ENCODE measurements around the gene TMTC2. TPM values are rescaled to one million over a fixed set of nuclear protein-coding genes. Genes with fewer than 3 reads are reported as not detected.

TMTC2 gene
- total and polyA plus RNA-seq, 2 experiments from 2014 or later, result 1.5 to 12.0 TPM

DNA sequence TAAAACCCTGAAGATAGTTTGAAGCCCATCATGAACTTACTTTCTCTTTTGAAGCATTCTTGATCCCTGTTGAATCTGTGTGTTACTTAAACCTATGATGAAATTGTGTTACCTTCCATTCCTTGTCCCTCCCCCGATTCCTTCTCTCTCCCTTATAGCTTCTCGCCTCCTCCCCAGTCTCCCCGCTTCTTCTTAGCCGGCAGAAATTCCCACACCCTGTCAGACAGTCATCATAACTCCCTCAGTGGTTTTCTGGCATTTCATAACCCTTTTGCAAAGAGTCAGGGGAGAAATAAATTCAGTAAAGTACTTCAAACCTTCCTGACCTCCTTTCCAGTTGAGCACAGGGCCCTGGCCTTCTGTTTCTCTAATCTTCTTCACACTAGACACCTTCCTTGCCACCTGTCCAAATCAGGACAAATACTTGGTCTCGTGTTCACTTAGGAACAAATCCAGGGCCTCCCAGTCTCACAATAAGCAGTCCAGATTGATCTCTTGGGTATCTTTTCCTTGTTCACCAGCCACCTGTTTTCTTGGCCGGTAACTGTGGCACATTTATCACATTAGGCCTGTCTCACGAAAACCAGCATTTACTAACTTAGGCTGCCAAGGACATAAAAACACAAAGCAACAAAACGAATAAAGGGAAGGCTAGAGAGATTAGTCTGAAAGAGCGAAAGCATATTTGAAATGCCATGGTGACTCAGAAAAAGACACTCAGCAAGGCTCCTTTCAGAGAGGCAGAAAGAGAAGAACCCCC, 355.9 kb downstream of the TMTC2 start:
- no peaks in the 10 kb centered on the region for H3K79me2 ChIP-seq
- H2AFZ ChIP-seq, result no peak overlapping the region
- H3K36me3 ChIP-seq (replicated peaks; ENCODE audit: insufficient read depth, low read depth), result no peaks in the 10 kb centered on the region
- no peaks in the 10 kb centered on the region for H3K9me2 ChIP-seq (replicated peaks; ENCODE audit: insufficient read depth)
- WGBS (ENCODE audit: low lambda C conversion rate, missing lambda C conversion rate), result 84% methylated on average over 9 of the region's 9 CpGs
- no peak overlapping the region for H3K4me3 ChIP-seq
- no peak for DNase-seq (ENCODE audit: low spot score)
- H3K4me1 ChIP-seq (ENCODE audit: insufficient read depth), result no peaks in the 10 kb centered on the region
- H3K4me2 ChIP-seq, result no peak overlapping the region
- TF ChIP-seq EZH2phosphoT487 (IDR thresholded peaks at IDR 0.05; ENCODE audit: low read depth, severe bottlenecking, unreplicated experiment) (no peak), EZH2 (IDR thresholded peaks at IDR 0.05; ENCODE audit: borderline replicate concordance) (no peak)
- TF ChIP-seq, protein P1, sequence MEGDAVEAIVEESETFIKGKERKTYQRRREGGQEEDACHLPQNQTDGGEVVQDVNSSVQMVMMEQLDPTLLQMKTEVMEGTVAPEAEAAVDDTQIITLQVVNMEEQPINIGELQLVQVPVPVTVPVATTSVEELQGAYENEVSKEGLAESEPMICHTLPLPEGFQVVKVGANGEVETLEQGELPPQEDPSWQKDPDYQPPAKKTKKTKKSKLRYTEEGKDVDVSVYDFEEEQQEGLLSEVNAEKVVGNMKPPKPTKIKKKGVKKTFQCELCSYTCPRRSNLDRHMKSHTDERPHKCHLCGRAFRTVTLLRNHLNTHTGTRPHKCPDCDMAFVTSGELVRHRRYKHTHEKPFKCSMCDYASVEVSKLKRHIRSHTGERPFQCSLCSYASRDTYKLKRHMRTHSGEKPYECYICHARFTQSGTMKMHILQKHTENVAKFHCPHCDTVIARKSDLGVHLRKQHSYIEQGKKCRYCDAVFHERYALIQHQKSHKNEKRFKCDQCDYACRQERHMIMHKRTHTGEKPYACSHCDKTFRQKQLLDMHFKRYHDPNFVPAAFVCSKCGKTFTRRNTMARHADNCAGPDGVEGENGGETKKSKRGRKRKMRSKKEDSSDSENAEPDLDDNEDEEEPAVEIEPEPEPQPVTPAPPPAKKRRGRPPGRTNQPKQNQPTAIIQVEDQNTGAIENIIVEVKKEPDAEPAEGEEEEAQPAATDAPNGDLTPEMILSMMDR (IDR thresholded peaks at IDR 0.05; ENCODE audit: poor library complexity), result no peak
- H3K27ac ChIP-seq, result no peak overlapping the region
- no peaks in the 10 kb centered on the region for H4K20me1 ChIP-seq (ENCODE audit: insufficient read depth, poor library complexity, severe bottlenecking)
- H3K27me3 ChIP-seq, result no peaks in the 10 kb centered on the region
- H3K9me3 ChIP-seq (ENCODE audit: low read depth), result no peaks in the 10 kb centered on the region

DNA sequence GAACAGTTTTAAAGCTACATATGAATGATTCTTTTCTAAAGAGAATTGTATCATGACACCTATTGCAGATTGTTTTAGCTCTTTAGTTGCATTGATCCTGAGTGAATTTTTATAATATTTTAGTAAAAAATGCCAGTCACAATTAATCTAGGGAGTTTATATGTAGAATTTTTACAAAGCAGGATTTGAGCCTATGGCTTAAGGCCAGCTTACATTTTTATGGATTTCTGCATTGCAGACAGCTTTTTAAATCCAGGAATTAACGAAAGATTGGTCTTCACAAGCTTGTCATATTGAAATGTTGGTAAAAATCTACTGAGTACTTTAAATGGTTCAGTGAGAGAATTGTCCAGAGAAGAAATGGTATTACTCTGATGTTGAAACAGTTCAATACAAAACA, 358.0 kb downstream of the TMTC2 start:
- WGBS (ENCODE audit: low lambda C conversion rate, missing lambda C conversion rate), result 59% methylated on average over 1 of the region's 1 CpG
- Histone ChIP-seq H3K4me3 (no peak overlapping the region), H4K20me1 (ENCODE audit: insufficient read depth, poor library complexity, severe bottlenecking) (no peaks in the 10 kb centered on the region), H3K4me1 (ENCODE audit: insufficient read depth) (no peaks in the 10 kb centered on the region), H3K9me3 (ENCODE audit: low read depth) (no peaks in the 10 kb centered on the region), H3K9me2 (replicated peaks; ENCODE audit: insufficient read depth) (no peaks in the 10 kb centered on the region), H3K79me2 (no peaks in the 10 kb centered on the region), H3K27me3 (no peaks in the 10 kb centered on the region), H3K36me3 (replicated peaks; ENCODE audit: insufficient read depth, low read depth) (no peaks in the 10 kb centered on the region), H3K4me2 (no peak overlapping the region), H2AFZ (no peak overlapping the region), H3K27ac (no peak overlapping the region)
- TF ChIP-seq, protein P1 (IDR thresholded peaks at IDR 0.05; ENCODE audit: poor library complexity), result no peak
- TF ChIP-seq EZH2 (IDR thresholded peaks at IDR 0.05; ENCODE audit: borderline replicate concordance) (no peak), EZH2phosphoT487 (IDR thresholded peaks at IDR 0.05; ENCODE audit: low read depth, severe bottlenecking, unreplicated experiment) (no peak)
- DNase-seq (ENCODE audit: low spot score), result no peak

DNA sequence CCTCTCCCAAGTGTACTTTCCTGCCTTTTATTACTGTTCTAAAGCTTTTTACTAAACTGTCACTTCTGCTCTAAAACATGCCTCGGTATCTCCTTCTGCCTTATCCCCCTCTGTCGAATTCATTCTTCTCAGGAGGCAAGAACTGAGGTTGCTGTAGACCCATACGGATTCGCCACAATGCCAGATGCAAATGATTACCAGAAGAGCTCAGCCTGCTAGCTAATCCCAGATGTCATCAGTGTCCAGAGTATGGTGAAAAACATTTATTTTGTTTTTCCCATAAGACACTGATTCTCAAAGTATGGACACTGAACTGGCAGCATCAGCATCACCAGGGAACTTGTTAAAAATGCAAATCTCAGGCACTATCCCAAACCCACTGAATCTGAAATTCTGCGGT, 359.3 kb downstream of the TMTC2 start:
- H3K4me1 ChIP-seq (ENCODE audit: insufficient read depth), result no peaks in the 10 kb centered on the region
- DNase-seq (ENCODE audit: low spot score), result no peak
- no peaks in the 10 kb centered on the region for H3K9me2 ChIP-seq (replicated peaks; ENCODE audit: insufficient read depth)
- no peaks in the 10 kb centered on the region for H3K36me3 ChIP-seq (replicated peaks; ENCODE audit: insufficient read depth, low read depth)
- H2AFZ ChIP-seq, result no peak overlapping the region
- no peaks in the 10 kb centered on the region for H3K9me3 ChIP-seq (ENCODE audit: low read depth)
- 61% methylated on average over 5 of the region's 5 CpGs for WGBS (ENCODE audit: low lambda C conversion rate, missing lambda C conversion rate)
- no peak overlapping the region for H3K27ac ChIP-seq
- no peaks in the 10 kb centered on the region for H3K79me2 ChIP-seq
- H3K4me2 ChIP-seq, result no peak overlapping the region
- H4K20me1 ChIP-seq (ENCODE audit: insufficient read depth, poor library complexity, severe bottlenecking), result no peaks in the 10 kb centered on the region
- TF ChIP-seq EZH2 (IDR thresholded peaks at IDR 0.05; ENCODE audit: borderline replicate concordance), result no peak
- no peaks in the 10 kb centered on the region for H3K27me3 ChIP-seq
- no peak overlapping the region for H3K4me3 ChIP-seq

DNA sequence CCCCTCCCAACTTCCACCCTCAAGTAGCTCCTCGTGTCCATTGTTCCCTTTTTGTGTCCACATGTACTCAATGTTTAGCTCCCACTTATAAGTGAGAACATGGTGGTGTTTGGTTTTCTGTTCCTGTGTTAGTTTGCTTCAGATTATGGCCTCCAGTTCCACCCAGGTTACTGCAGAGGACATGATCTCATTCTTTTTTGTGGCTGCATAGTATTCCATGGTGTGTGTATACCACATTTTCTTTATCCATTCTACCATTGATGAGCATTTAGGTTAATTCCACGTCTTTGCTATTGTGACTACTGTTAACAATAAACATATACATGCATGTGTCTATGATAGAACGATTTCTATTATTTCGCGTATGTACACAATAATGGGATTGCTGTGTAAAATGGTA, 362.6 kb downstream of the TMTC2 start:
- no peaks in the 10 kb centered on the region for H3K9me3 ChIP-seq (ENCODE audit: low read depth)
- H3K4me3 ChIP-seq, result no peak overlapping the region
- no peak overlapping the region for H2AFZ ChIP-seq
- H4K20me1 ChIP-seq (ENCODE audit: insufficient read depth, poor library complexity, severe bottlenecking), result no peaks in the 10 kb centered on the region
- H3K79me2 ChIP-seq, result no peaks in the 10 kb centered on the region
- no peaks in the 10 kb centered on the region for H3K27me3 ChIP-seq
- no peaks in the 10 kb centered on the region for H3K36me3 ChIP-seq (replicated peaks; ENCODE audit: insufficient read depth, low read depth)
- H3K4me1 ChIP-seq (ENCODE audit: insufficient read depth), result no peaks in the 10 kb centered on the region
- no peak overlapping the region for H3K27ac ChIP-seq
- no peaks in the 10 kb centered on the region for H3K9me2 ChIP-seq (replicated peaks; ENCODE audit: insufficient read depth)
- no peak for DNase-seq (ENCODE audit: low spot score)
- TF ChIP-seq EZH2phosphoT487 (IDR thresholded peaks at IDR 0.05; ENCODE audit: low read depth, severe bottlenecking, unreplicated experiment) (no peak), EZH2 (IDR thresholded peaks at IDR 0.05; ENCODE audit: borderline replicate concordance) (no peak)
- TF ChIP-seq, protein P1 (IDR thresholded peaks at IDR 0.05; ENCODE audit: poor library complexity), result no peak
- whole genome bisulfite sequencing (ENCODE audit: low lambda C conversion rate, missing lambda C conversion rate), result 97% methylated on average over 5 of the region's 5 CpGs
- no peak overlapping the region for H3K4me2 ChIP-seq

Measured in hepatocyte (in vitro differentiated cells).